PC-3 (cell line): Measurements from ENCODE around the gene PTPN20. TPM values are rescaled to one million over a fixed set of nuclear protein-coding genes. Genes with fewer than 3 reads are reported as not detected.
"Not testable (repeated sequence)": the region's sequence is repeated elsewhere in the genome, so short reads cannot be mapped to it uniquely, and the experiment has no call there.

ENCODE experiments used
- ATAC-seq: fragments of 200-7000 bp; cut with Tn5 transposase; 2 replicates; pipeline ENCODE4 v1.9.1; 2020; ENCODE audit warnings: mild to moderate bottlenecking, moderate library complexity
- Bru-seq: library from RNA; stranded (reverse); fragments of 400-500 nt; gene quantifications from one replicate; lab custom pipeline; 2021; lab: Mats Ljungman, UMichigan
- BruChase-seq, 2 experiments: library from RNA; stranded (reverse); fragments of 400-500 nt; gene quantifications; one replicate each; lab custom pipeline; 2021; lab: Mats Ljungman, UMichigan
- BruUV-seq: library from RNA; stranded (reverse); fragments of 400-500 nt; replicated peaks from 2 replicates; lab custom pipeline; 2021; lab: Mats Ljungman, UMichigan
- CTCF ChIA-PET: fragments of 300-600 bp; sonication (Branson Sonifier 250); formaldehyde crosslinking; loops from one replicate; lab custom pipeline; 2022; ENCODE audit warnings: antibody characterized with exemption; lab: Charles Lee
- POLR2A ChIA-PET: fragments of 300-600 bp; sonication (Branson Sonifier 250); formaldehyde crosslinking; loops from one replicate; lab custom pipeline; 2022; ENCODE audit warnings: antibody characterized with exemption; ENCODE audit not compliant: unreplicated experiment; lab: Charles Lee
- DNase-seq: peaks from one replicate; pipeline ENCODE4 v3.0.0-alpha.2; 2015
- H2AFZ ChIP-seq: fragments of 300-600 bp; sonication (generic); 2 replicates; pipeline ENCODE4 v1.6.0; 2016; ENCODE audit warnings: antibody characterized with exemption, low read length
- H3F3A ChIP-seq: fragments of 300-600 bp; sonication (generic); one replicate; pipeline ENCODE4 v1.6.0; 2017; ENCODE audit warnings: antibody characterized with exemption, low read length, control low read depth, mild to moderate bottlenecking; ENCODE audit not compliant: unreplicated experiment
- H3K27ac ChIP-seq: fragments of 300-600 bp; sonication (generic); 2 replicates; pipeline ENCODE4 v1.5.1; 2016; ENCODE audit warnings: mild to moderate bottlenecking, low read length
- H3K27me3 ChIP-seq: fragments of 300-600 bp; sonication (generic); 2 replicates; pipeline ENCODE4 v1.6.1; 2016; ENCODE audit warnings: low read length, mixed read lengths
- H3K36me3 ChIP-seq: fragments of 300-600 bp; sonication (generic); 2 replicates; pipeline ENCODE4 v1.6.1; 2016; ENCODE audit warnings: low read depth, mixed run types, low read length, mixed read lengths
- H3K4me1 ChIP-seq: fragments of 300-600 bp; sonication (generic); 2 replicates; pipeline ENCODE4 v1.5.1; 2016; ENCODE audit warnings: low read length; ENCODE audit not compliant: insufficient read depth
- H3K4me2 ChIP-seq: fragments of 300-600 bp; sonication (generic); 2 replicates; pipeline ENCODE4 v1.6.0; 2016; ENCODE audit warnings: low read length
- H3K4me3 ChIP-seq: fragments of 300-600 bp; sonication (generic); 2 replicates; pipeline ENCODE4 v1.5.1; 2016; ENCODE audit warnings: mild to moderate bottlenecking, low read length, mixed read lengths
- H3K79me2 ChIP-seq: fragments of 300-600 bp; sonication (generic); 2 replicates; pipeline ENCODE4 v1.6.1; 2017; ENCODE audit warnings: low read length, mixed read lengths
- H3K9ac ChIP-seq: fragments of 300-600 bp; sonication (generic); 2 replicates; pipeline ENCODE4 v1.6.0; 2016; ENCODE audit warnings: mild to moderate bottlenecking, low read length
- H3K9me2 ChIP-seq: fragments of 300-600 bp; sonication (generic); replicated peaks from 2 replicates; pipeline ENCODE4 v1.6.1; 2016; ENCODE audit warnings: mixed run types, low read length, mixed read lengths
- H3K9me3 ChIP-seq: fragments of 300-600 bp; sonication (generic); 2 replicates; pipeline ENCODE4 v1.6.1; 2016; ENCODE audit warnings: low read length, mixed read lengths
- H4K20me1 ChIP-seq: fragments of 300-600 bp; sonication (generic); 2 replicates; pipeline ENCODE4 v1.6.1; 2016; ENCODE audit warnings: low read length, mixed read lengths
- intact Hi-C: fragments of 100-400 bp; cut with micrococcal nuclease; formaldehyde crosslinking; loops from 2 replicates; pipeline ENCODE4 v1.9.0; 2023
- long read RNA-seq: library from polyadenylated mRNA; unstranded; transcript quantifications from one replicate; pipeline ENCODE4 v2.0.0, GENCODE V29; 2021; ENCODE audit not compliant: unreplicated experiment
- total RNA-seq: library from RNA; depleted of rRNA; stranded (reverse); fragments of >200 nt; gene quantifications from 2 replicates; pipeline ENCODE4 v1.2.3, GENCODE V29; 2014; rRNA removed

PTPN20 gene
- 3.6 and 3.9 TPM in 2 replicates for total RNA-seq
- Bru-seq, nascent RNA: percentile 39 among the genes with signal in this experiment
- BruChase-seq, experiment 1, labeled RNA remaining after a 6-hour chase: percentile 38 among the genes with signal in this experiment
- BruChase-seq, experiment 2, labeled RNA remaining after a 2-hour chase: percentile 46 among the genes with signal in this experiment
- long read RNA-seq, partial matches to known transcripts: 1 of 14 reads
- long read RNA-seq, other reads (novel, unspliced or antisense): 9 of 14 reads

- BruUV-seq, H3K9me3 ChIP-seq, H3K79me2 ChIP-seq, H3K36me3 ChIP-seq, H4K20me1 ChIP-seq, intact Hi-C loops, H3F3A ChIP-seq, H3K9ac ChIP-seq, H3K4me2 ChIP-seq, H3K27me3 ChIP-seq, H3K9me2 ChIP-seq, CTCF ChIA-PET, H2AFZ ChIP-seq, POLR2A ChIA-PET, H3K4me1 ChIP-seq, H3K27ac ChIP-seq, H3K4me3 ChIP-seq: not testable (repeated sequence)
- DNase-seq (peak; percentile 1), ATAC-seq (peak; percentile 80)
These were observed at the start of gene PTPN20 for GRCh38 chr10:46911144-46911876. Gene PTPN20 (plus strand): TSS chr10:46911428. CDS start chr10:46932500, 21,072 bp downstream.

- H3F3A ChIP-seq, H3K9me3 ChIP-seq, H3K9me2 ChIP-seq, H3K79me2 ChIP-seq, H3K4me1 ChIP-seq, H3K9ac ChIP-seq, H3K27me3 ChIP-seq, CTCF ChIA-PET, H3K36me3 ChIP-seq, H2AFZ ChIP-seq, H4K20me1 ChIP-seq, H3K27ac ChIP-seq, H3K4me3 ChIP-seq, ATAC-seq, POLR2A ChIA-PET, DNase-seq, intact Hi-C loops, H3K4me2 ChIP-seq, BruUV-seq: not testable (repeated sequence)
These were observed 41.5 kb upstream of the PTPN20 start for GRCh38 chr10:46869716-46870115.

- H3K27ac ChIP-seq, H3K79me2 ChIP-seq, CTCF ChIA-PET, intact Hi-C loops, POLR2A ChIA-PET, H3K4me2 ChIP-seq, H3K9me3 ChIP-seq, H3K4me1 ChIP-seq, H3K27me3 ChIP-seq, H3F3A ChIP-seq, H3K4me3 ChIP-seq, H4K20me1 ChIP-seq, BruUV-seq, H2AFZ ChIP-seq, DNase-seq, H3K9ac ChIP-seq, H3K36me3 ChIP-seq, ATAC-seq, H3K9me2 ChIP-seq: not testable (repeated sequence)
These were observed 39.6 kb upstream of the PTPN20 start for GRCh38 chr10:46871583-46871982.

GRCh38 chr10:46875304-46875703 is 35.9 kb upstream of the PTPN20 start:
- ATAC-seq, H3K36me3 ChIP-seq, DNase-seq, CTCF ChIA-PET, H3K9ac ChIP-seq, H3K27me3 ChIP-seq, H4K20me1 ChIP-seq, H3F3A ChIP-seq, POLR2A ChIA-PET, H3K9me2 ChIP-seq, intact Hi-C loops, H3K9me3 ChIP-seq, H3K4me1 ChIP-seq, H3K4me3 ChIP-seq, H3K4me2 ChIP-seq, H3K79me2 ChIP-seq, H2AFZ ChIP-seq, BruUV-seq, H3K27ac ChIP-seq: not testable (repeated sequence)

- H3K27ac ChIP-seq, H3K4me2 ChIP-seq, POLR2A ChIA-PET, H4K20me1 ChIP-seq, ATAC-seq, H3K27me3 ChIP-seq, H3K9me2 ChIP-seq, BruUV-seq, H3F3A ChIP-seq, DNase-seq, H2AFZ ChIP-seq, CTCF ChIA-PET, H3K4me1 ChIP-seq, H3K4me3 ChIP-seq, H3K9ac ChIP-seq, H3K9me3 ChIP-seq, intact Hi-C loops, H3K79me2 ChIP-seq, H3K36me3 ChIP-seq: not testable (repeated sequence)
These were observed 34.5 kb upstream of the PTPN20 start for GRCh38 chr10:46876773-46877172.

- H2AFZ ChIP-seq, H3K27ac ChIP-seq, H3K79me2 ChIP-seq, CTCF ChIA-PET, H3K27me3 ChIP-seq, ATAC-seq, H3K36me3 ChIP-seq, DNase-seq, H3K9me3 ChIP-seq, intact Hi-C loops, POLR2A ChIA-PET, BruUV-seq, H3K4me3 ChIP-seq, H4K20me1 ChIP-seq, H3K4me1 ChIP-seq, H3K9ac ChIP-seq, H3F3A ChIP-seq, H3K4me2 ChIP-seq, H3K9me2 ChIP-seq: not testable (repeated sequence)
These were observed 32.5 kb upstream of the PTPN20 start for GRCh38 chr10:46878761-46879160.
